Measurements from ENCODE around the gene GOLPH3. TPM values are rescaled to one million over a fixed set of nuclear protein-coding genes. Genes with fewer than 3 reads are reported as not detected.

GOLPH3 gene
- total RNA-seq, 4 donors from 2014 or later, result 58.6 to 74.6 (median 63.0) TPM

DNA sequence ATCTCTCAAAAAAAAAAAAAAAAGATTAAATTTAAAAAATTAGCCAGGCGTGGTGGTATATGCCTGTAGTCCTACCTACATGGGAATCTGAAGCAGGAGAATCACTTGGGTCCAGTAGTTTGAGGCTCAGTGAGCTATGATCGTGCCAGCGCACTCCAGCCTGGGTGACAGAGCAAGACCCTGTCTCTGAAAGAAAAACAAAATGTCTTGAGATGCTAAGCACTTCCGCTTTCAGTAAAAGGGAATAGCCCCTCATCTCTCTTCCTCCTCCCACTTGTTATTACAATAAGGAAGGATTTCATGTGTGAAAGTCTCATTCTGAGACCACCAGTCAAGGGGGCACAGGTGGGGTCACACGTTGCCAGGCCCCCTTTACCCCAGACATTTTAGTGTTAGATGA is 79.4 kb downstream of the GOLPH3 start:
- Histone ChIP-seq H3K4me1 (peaks cover 0 to 10% (median 0%) of the 10 kb centered on the region in 3 donors), H3K9me3 (no peaks in the 10 kb centered on the region), H3K36me3 (peaks cover 0 to 82% (median 0%) of the 10 kb centered on the region in 3 donors), H3K4me3 (no peak overlapping the region), H3K27ac (no peak overlapping the region), H3K27me3 (no peaks in the 10 kb centered on the region)
- TF ChIP-seq, protein P1, sequence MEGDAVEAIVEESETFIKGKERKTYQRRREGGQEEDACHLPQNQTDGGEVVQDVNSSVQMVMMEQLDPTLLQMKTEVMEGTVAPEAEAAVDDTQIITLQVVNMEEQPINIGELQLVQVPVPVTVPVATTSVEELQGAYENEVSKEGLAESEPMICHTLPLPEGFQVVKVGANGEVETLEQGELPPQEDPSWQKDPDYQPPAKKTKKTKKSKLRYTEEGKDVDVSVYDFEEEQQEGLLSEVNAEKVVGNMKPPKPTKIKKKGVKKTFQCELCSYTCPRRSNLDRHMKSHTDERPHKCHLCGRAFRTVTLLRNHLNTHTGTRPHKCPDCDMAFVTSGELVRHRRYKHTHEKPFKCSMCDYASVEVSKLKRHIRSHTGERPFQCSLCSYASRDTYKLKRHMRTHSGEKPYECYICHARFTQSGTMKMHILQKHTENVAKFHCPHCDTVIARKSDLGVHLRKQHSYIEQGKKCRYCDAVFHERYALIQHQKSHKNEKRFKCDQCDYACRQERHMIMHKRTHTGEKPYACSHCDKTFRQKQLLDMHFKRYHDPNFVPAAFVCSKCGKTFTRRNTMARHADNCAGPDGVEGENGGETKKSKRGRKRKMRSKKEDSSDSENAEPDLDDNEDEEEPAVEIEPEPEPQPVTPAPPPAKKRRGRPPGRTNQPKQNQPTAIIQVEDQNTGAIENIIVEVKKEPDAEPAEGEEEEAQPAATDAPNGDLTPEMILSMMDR (IDR thresholded peaks at IDR 0.05), result no peak
- TF ChIP-seq POLR2A (IDR thresholded peaks at IDR 0.05), result no peak
- intact Hi-C loops (cut with DNase I), result loop anchor here (5.0 kb wide), 1 partner anchor 267 kb away; no protein-coding TSS in a partner anchor
- WGBS, 2 donors, result 87 to 91% methylated on average over 4 to 5 of the region's 5 CpGs
- no peak for DNase-seq

DNA sequence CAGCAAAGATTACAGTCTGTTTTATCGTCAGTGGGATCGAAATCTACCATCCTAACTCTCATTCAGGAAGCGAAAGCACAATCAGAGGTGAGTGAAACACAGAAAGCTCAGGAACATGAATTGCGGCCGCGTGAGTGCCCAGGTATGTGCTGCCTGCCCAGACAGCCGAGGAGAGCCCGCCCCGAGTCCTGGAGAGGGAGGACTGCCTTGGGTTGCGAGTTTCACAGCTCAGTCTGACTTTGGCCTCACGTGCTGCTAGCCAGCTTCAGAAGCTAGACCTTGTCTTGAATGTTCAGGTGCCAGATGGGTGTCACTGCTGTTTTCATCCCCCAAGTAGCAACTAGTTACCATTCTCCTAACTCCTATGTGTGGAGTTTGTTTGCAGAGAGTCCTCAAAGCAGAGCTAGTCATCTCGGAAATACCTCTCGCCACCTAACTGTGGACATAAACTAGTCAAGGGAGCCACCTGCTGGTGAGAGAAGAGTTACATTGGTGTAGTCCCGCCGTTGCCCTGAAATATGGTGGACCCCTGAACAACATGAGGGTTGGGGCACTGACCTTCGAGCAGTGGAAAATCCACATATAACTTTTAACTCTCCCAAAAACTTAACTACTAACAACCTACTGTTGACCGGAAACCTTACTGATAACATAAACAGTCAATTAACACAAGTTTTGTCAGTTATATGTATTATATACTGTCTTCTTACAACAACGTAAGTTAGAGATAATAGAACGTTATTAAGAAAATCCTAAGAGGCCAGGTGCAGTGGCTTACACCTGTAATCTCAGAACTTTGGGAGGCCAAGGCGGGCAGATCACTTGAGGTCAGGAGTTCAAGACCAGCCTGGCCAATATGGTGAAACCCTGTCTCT is 80.9 kb downstream of the GOLPH3 start:
- no peaks in the 10 kb centered on the region for H3K27me3 ChIP-seq
- no peaks in the 10 kb centered on the region for H3K9me3 ChIP-seq
- intact Hi-C loops (cut with DNase I), result loop anchor here (5.0 kb wide), 1 partner anchor 266 kb away; no protein-coding TSS in a partner anchor
- no peak for DNase-seq
- H3K27ac ChIP-seq, result no peak overlapping the region
- 63 to 67% methylated on average over 16 to 20 of the region's 20 CpGs for WGBS, 2 donors
- peaks cover 0 to 82% (median 14%) of the 10 kb centered on the region in 3 donors for H3K36me3 ChIP-seq
- H3K4me3 ChIP-seq, result no peak overlapping the region
- TF ChIP-seq POLR2A (IDR thresholded peaks at IDR 0.05), result no peak
- TF ChIP-seq, protein P1 (IDR thresholded peaks at IDR 0.05), result peak; percentile 20 to 81 (median 74)
- peaks cover 0 to 4% (median 0%) of the 10 kb centered on the region in 3 donors for H3K4me1 ChIP-seq

DNA sequence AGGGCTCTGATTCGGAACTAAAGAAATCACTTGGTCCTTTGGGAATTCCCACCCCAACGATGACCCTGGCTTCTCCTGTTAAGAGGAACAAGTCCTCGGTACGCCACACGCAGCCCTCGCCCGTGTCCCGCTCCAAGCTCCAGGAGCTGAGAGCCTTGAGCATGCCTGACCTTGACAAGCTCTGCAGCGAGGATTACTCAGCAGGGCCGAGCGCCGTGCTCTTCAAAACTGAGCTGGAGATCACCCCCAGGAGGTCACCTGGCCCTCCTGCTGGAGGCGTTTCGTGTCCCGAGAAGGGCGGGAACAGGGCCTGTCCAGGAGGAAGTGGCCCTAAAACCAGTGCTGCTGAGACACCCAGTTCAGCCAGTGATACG is 83.4 kb downstream of the GOLPH3 start:
- 81 to 85% methylated on average over 4 to 5 of the region's 17 CpGs for WGBS, 2 donors

DNA sequence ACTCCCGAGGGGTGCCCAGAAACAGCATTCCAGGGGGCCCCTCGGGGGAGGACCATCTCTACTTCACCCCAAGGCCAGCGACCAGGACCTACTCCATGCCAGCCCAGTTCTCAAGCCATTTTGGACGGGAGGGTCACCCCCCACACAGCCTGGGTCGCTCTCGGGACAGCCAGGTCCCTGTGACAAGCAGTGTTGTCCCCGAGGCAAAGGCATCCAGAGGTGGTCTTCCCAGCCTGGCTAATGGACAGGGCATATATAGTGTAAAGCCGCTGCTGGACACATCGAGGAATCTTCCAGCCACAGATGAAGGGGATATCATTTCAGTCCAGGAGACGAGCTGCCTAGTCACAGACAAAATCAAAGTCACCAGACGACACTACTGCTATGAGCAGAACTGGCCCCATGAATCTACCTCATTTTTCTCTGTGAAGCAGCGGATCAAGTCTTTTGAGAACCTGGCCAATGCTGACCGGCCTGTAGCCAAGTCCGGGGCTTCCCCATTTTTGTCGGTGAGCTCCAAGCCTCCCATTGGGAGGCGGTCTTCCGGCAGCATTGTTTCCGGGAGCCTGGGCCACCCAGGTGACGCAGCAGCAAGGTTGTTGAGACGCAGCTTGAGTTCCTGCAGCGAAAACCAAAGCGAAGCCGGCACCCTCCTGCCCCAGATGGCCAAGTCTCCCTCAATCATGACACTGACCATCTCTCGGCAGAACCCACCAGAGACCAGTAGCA is 83.9 kb downstream of the GOLPH3 start:
- Histone ChIP-seq H3K4me1 (peaks cover 0 to 4% (median 0%) of the 10 kb centered on the region in 3 donors), H3K9me3 (no peaks in the 10 kb centered on the region), H3K27ac (no peak overlapping the region), H3K4me3 (no peak overlapping the region), H3K36me3 (peaks cover 7 to 77% (median 19%) of the 10 kb centered on the region in 3 donors), H3K27me3 (no peaks in the 10 kb centered on the region)
- TF ChIP-seq POLR2A (IDR thresholded peaks at IDR 0.05), result no peak
- TF ChIP-seq, protein P1 (IDR thresholded peaks at IDR 0.05), result no peak
- 80 to 100% methylated on average over 4 to 7 of the region's 24 CpGs for WGBS, 2 donors
- intact Hi-C loops (cut with DNase I), result loop anchor here (5.0 kb wide), 1 partner anchor 263 kb away; no protein-coding TSS in a partner anchor
- no peak for DNase-seq

More for the DNA sequence above, 83.4 kb downstream of the GOLPH3 start:
- intact Hi-C loops (cut with DNase I), result loop anchor here (5.0 kb wide), 1 partner anchor 263 kb away; no protein-coding TSS in a partner anchor
- Histone ChIP-seq H3K4me1 (peaks cover 0 to 4% (median 0%) of the 10 kb centered on the region in 3 donors), H3K36me3 (peaks cover 7 to 81% (median 19%) of the 10 kb centered on the region in 3 donors), H3K27ac (no peak overlapping the region), H3K4me3 (no peak overlapping the region), H3K27me3 (no peaks in the 10 kb centered on the region), H3K9me3 (no peaks in the 10 kb centered on the region)
- TF ChIP-seq, protein P1 (IDR thresholded peaks at IDR 0.05), result no peak
- no peak for DNase-seq
